OCI-LY1 (cell line): ENCODE measurements around the gene LANCL2.

ENCODE experiments used
- H2AFZ ChIP-seq: fragments of 200-600 bp; sonication (generic), shearing (Covaris generic); 2 replicates; pipeline ENCODE4 v1.6.0; 2014; ENCODE audit warnings: antibody characterized with exemption, mild to moderate bottlenecking, low read length
- H3F3A ChIP-seq: fragments of 200-600 bp; sonication (generic), shearing (Covaris generic); 2 replicates; pipeline ENCODE4 v1.6.0; 2014; ENCODE audit warnings: mild to moderate bottlenecking, antibody characterized with exemption, low read length, moderate library complexity; ENCODE audit not compliant: insufficient read depth
- H3K27ac ChIP-seq: fragments of 200-600 bp; sonication (generic); 2 replicates; pipeline ENCODE4 v1.5.1; 2014; ENCODE audit warnings: low read length, mixed run types, mild to moderate bottlenecking, low read depth; ENCODE audit not compliant: poor library complexity, severe bottlenecking
- H3K27me3 ChIP-seq: fragments of 200-600 bp; sonication (generic); 2 replicates; pipeline ENCODE4 v1.6.0; 2014; ENCODE audit warnings: antibody characterized with exemption, mild to moderate bottlenecking, low read length, moderate library complexity; ENCODE audit not compliant: insufficient read depth
- H3K36me3 ChIP-seq: fragments of 200-600 bp; sonication (generic); 2 replicates; pipeline ENCODE4 v1.6.1; 2014; ENCODE audit warnings: mild to moderate bottlenecking, antibody characterized with exemption, low read length, moderate library complexity, mixed read lengths; ENCODE audit not compliant: insufficient read depth
- H3K4me1 ChIP-seq: fragments of 200-600 bp; sonication (generic); 2 replicates; pipeline ENCODE4 v1.5.1; 2014; ENCODE audit warnings: mild to moderate bottlenecking, low read length, moderate library complexity; ENCODE audit not compliant: insufficient read depth, severe bottlenecking
- H3K4me2 ChIP-seq: fragments of 200-600 bp; sonication (generic), shearing (Covaris generic); 2 replicates; pipeline ENCODE4 v1.6.1; 2014; ENCODE audit warnings: low read length
- H3K4me3 ChIP-seq: fragments of 200-600 bp; sonication (generic); 2 replicates; pipeline ENCODE4 v1.5.1; 2014; ENCODE audit warnings: low read length, low read depth, mild to moderate bottlenecking, mixed read lengths; ENCODE audit not compliant: poor library complexity, severe bottlenecking
- H3K79me2 ChIP-seq: fragments of 200-600 bp; shearing (Covaris generic); 2 replicates; pipeline ENCODE4 v1.6.1; 2016; ENCODE audit warnings: mixed run types, low read length, mixed read lengths; ENCODE audit not compliant: insufficient read depth
- H3K9ac ChIP-seq: fragments of 200-600 bp; sonication (generic), shearing (Covaris generic); 2 replicates; pipeline ENCODE4 v1.6.1; 2014; ENCODE audit warnings: mild to moderate bottlenecking, low read length, mixed read lengths
- H3K9me2 ChIP-seq: fragments of 200-600 bp; sonication (generic), shearing (Covaris generic); 2 replicates; pipeline ENCODE4 v1.6.1; 2014; ENCODE audit warnings: low read depth, mild to moderate bottlenecking, low read length, mixed read lengths
- H3K9me3 ChIP-seq: fragments of 200-600 bp; shearing (Covaris generic); 2 replicates; pipeline ENCODE4 v1.6.1; 2014; ENCODE audit warnings: low read length, mixed read lengths
- H4K20me1 ChIP-seq: fragments of 200-600 bp; sonication (generic), shearing (Covaris generic); 2 replicates; pipeline ENCODE4 v1.6.0; 2016; ENCODE audit warnings: mild to moderate bottlenecking, low read length; ENCODE audit not compliant: insufficient read depth
- CTCF ChIP-seq: fragments of 200-600 bp; sonication (generic), shearing (Covaris generic); IDR thresholded peaks from 2 replicates; pipeline ENCODE4 v1.5.1; 2017; ENCODE audit warnings: mild to moderate bottlenecking, antibody characterized with exemption, low read length, moderate library complexity, mixed read lengths
- EZH2 ChIP-seq: fragments of 200-600 bp; sonication (generic), shearing (Covaris generic); IDR thresholded peaks from 2 replicates; pipeline ENCODE4 v1.8.0; 2017; ENCODE audit warnings: borderline replicate concordance, mixed run types, mild to moderate bottlenecking, antibody characterized with exemption, low read length, moderate library complexity, mixed read lengths

LANCL2 gene

GRCh38 chr7:55365675-55366460 is 731 bp downstream of the LANCL2 start:
- Histone ChIP-seq H2AFZ (peak overlapping the region; percentile 83; the same call in 1 of the 2 replicates), H4K20me1 (no peaks in the 10 kb centered on the region), H3F3A (no peaks in the 10 kb centered on the region), H3K9me3 (no peaks in the 10 kb centered on the region), H3K4me1 (peaks cover 28% of the 10 kb centered on the region), H3K4me3 (peak overlapping the region; percentile 85), H3K27me3 (no peaks in the 10 kb centered on the region), H3K27ac (peak overlapping the region; percentile 71), H3K9me2 (no peaks in the 10 kb centered on the region), H3K79me2 (peaks cover 19% of the 10 kb centered on the region), H3K9ac (peak overlapping the region; percentile 95), H3K4me2 (peak overlapping the region; percentile 80), H3K36me3 (peaks cover 8% of the 10 kb centered on the region; the same call in 1 of the 2 replicates)
- no peak for TF ChIP-seq EZH2
- peak; percentile 13; the same call in 1 of the 2 replicates for TF ChIP-seq CTCF

- H3K9me3 ChIP-seq, result no peaks in the 10 kb centered on the region
- peaks cover 28% of the 10 kb centered on the region for H3K4me1 ChIP-seq
- peaks cover 19% of the 10 kb centered on the region for H3K79me2 ChIP-seq
- H3K4me3 ChIP-seq, result peak overlapping the region; percentile 85
- H4K20me1 ChIP-seq, result no peaks in the 10 kb centered on the region
- peak overlapping the region; percentile 39 for H3K27ac ChIP-seq
- H3K36me3 ChIP-seq, result peaks cover 8% of the 10 kb centered on the region; the same call in 1 of the 2 replicates
- peak overlapping the region; percentile 8; the same call in 1 of the 2 replicates for H2AFZ ChIP-seq
- TF ChIP-seq CTCF, result no peak
- no peak for TF ChIP-seq EZH2
- H3K9me2 ChIP-seq, result no peaks in the 10 kb centered on the region
- H3K4me2 ChIP-seq, result peak overlapping the region; percentile 80
- H3K27me3 ChIP-seq, result no peaks in the 10 kb centered on the region
- H3F3A ChIP-seq, result no peaks in the 10 kb centered on the region
- H3K9ac ChIP-seq, result peak overlapping the region; percentile 95
These were observed 1.4 kb downstream of the LANCL2 start for GRCh38 chr7:55366461-55367070.

GRCh38 chr7:55367283-55367840 is 2.2 kb downstream of the LANCL2 start:
- Histone ChIP-seq H3K9me3 (no peaks in the 10 kb centered on the region), H3K9me2 (no peaks in the 10 kb centered on the region), H3K27ac (no peak overlapping the region), H3K4me2 (peak overlapping the region; percentile 80), H3K36me3 (peaks cover 8% of the 10 kb centered on the region; the same call in 1 of the 2 replicates), H2AFZ (no peak overlapping the region), H3K9ac (peak overlapping the region; percentile 95), H4K20me1 (no peaks in the 10 kb centered on the region), H3K79me2 (peaks cover 19% of the 10 kb centered on the region), H3K27me3 (no peaks in the 10 kb centered on the region), H3K4me1 (peaks cover 28% of the 10 kb centered on the region), H3F3A (no peaks in the 10 kb centered on the region), H3K4me3 (peak overlapping the region; percentile 85)
- TF ChIP-seq CTCF, result no peak
- TF ChIP-seq EZH2, result no peak
